ENCODE data around the gene DRC7. TPM values are rescaled to one million over a fixed set of nuclear protein-coding genes. Genes with fewer than 3 reads are reported as not detected.

Gene DRC7, protein sequence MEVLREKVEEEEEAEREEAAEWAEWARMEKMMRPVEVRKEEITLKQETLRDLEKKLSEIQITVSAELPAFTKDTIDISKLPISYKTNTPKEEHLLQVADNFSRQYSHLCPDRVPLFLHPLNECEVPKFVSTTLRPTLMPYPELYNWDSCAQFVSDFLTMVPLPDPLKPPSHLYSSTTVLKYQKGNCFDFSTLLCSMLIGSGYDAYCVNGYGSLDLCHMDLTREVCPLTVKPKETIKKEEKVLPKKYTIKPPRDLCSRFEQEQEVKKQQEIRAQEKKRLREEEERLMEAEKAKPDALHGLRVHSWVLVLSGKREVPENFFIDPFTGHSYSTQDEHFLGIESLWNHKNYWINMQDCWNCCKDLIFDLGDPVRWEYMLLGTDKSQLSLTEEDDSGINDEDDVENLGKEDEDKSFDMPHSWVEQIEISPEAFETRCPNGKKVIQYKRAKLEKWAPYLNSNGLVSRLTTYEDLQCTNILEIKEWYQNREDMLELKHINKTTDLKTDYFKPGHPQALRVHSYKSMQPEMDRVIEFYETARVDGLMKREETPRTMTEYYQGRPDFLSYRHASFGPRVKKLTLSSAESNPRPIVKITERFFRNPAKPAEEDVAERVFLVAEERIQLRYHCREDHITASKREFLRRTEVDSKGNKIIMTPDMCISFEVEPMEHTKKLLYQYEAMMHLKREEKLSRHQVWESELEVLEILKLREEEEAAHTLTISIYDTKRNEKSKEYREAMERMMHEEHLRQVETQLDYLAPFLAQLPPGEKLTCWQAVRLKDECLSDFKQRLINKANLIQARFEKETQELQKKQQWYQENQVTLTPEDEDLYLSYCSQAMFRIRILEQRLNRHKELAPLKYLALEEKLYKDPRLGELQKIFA
- not detected for total RNA-seq

DNA sequence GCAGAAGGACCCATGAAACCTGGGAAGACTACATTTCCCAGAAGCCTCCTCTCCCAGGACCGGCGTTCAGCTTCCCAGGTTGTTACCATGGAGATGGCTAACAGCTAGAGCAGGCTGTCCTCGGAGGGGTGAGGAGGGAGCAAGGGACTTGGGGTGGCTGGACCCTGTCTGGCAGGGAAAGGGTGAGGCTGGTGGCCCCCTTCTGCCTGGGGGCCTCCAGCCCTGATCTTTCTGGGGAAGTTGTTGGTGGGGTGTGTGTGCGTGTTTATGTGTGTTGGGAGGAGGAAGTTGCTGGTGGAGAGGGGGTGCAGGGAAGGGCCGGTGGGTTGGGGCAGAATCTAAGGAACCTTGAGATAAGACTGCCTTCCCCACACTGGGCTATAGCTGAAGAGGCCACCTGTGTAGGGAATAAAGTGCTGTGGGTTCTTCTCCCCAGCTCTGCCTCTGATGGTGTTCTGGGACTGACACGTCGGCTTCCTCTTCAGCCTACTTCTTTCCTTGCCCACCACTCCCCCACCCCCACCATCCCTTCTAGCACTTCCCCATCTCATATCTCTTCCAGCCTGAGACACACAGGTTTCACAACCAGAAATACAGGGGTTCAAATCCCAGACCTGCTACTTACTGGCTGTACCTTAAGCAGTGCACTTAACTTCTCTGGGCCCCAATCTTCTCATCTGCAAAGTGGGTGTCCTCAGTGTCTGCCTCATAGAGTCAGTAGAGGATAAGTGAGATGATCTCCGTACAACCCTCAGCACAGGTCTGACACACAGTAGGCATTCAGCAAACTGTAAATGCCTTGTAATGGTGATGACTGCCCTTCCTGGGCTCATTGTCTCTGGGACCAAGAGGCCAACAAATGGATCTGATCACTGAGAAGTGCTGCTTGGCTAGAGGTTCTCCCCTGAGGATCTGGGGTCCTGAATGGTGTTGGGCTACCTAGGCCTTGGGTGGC lies at the start of gene DRC7:
Gene DRC7 (plus strand): TSS at position 82 of the 955 bp plus-strand sequence. CDS start 3,144 bp downstream, outside the sequence.
- no peaks in the 10 kb centered on the region for H3K4me1 ChIP-seq
- no peak within 1 kb of the TSS for H3K27ac ChIP-seq
- no peak for DNase-seq (ENCODE audit: low spot score)
- no peaks in the 10 kb centered on the region for H3K9me3 ChIP-seq
- no peaks in the 10 kb centered on the region for H3K36me3 ChIP-seq
- H3K4me3 ChIP-seq = peak within 1 kb of the TSS in 1 of 2 donors; percentile 18
- H3K27me3 ChIP-seq = no peaks in the 10 kb centered on the region
- TF ChIP-seq, protein P1, sequence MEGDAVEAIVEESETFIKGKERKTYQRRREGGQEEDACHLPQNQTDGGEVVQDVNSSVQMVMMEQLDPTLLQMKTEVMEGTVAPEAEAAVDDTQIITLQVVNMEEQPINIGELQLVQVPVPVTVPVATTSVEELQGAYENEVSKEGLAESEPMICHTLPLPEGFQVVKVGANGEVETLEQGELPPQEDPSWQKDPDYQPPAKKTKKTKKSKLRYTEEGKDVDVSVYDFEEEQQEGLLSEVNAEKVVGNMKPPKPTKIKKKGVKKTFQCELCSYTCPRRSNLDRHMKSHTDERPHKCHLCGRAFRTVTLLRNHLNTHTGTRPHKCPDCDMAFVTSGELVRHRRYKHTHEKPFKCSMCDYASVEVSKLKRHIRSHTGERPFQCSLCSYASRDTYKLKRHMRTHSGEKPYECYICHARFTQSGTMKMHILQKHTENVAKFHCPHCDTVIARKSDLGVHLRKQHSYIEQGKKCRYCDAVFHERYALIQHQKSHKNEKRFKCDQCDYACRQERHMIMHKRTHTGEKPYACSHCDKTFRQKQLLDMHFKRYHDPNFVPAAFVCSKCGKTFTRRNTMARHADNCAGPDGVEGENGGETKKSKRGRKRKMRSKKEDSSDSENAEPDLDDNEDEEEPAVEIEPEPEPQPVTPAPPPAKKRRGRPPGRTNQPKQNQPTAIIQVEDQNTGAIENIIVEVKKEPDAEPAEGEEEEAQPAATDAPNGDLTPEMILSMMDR (IDR thresholded peaks at IDR 0.05) = no peak

DNA sequence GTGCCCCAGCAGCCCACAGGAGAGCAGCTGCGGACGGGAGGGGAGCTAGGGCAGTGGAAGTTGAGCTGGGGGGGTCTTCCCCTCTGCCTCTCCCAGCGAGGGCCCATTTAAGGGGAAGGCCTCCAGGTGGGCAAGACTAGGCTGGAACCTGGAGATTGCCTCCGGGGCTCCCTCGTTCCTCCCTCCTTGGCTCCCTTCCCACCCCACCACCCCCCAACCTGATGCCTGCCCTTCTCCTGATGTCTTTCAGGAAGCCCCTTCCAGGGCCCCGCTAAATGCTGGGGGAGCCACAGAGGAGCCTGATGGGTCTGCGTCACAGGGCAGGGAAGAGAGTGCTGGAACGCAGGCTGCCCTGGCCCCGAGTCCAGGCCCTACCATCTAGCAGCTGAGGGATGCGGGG lies 49.4 kb upstream of the DRC7 start:
- Histone ChIP-seq H3K27ac (peak overlapping the region; percentile 61 to 71), H3K36me3 (no peaks in the 10 kb centered on the region), H3K9me3 (no peaks in the 10 kb centered on the region), H3K4me1 (peaks cover 0 to 66% of the 10 kb centered on the region in 2 donors), H3K4me3 (no peak overlapping the region), H3K27me3 (no peaks in the 10 kb centered on the region)
- no peak for DNase-seq (ENCODE audit: low spot score)
- TF ChIP-seq, protein P1 (IDR thresholded peaks at IDR 0.05) = no peak

DNA sequence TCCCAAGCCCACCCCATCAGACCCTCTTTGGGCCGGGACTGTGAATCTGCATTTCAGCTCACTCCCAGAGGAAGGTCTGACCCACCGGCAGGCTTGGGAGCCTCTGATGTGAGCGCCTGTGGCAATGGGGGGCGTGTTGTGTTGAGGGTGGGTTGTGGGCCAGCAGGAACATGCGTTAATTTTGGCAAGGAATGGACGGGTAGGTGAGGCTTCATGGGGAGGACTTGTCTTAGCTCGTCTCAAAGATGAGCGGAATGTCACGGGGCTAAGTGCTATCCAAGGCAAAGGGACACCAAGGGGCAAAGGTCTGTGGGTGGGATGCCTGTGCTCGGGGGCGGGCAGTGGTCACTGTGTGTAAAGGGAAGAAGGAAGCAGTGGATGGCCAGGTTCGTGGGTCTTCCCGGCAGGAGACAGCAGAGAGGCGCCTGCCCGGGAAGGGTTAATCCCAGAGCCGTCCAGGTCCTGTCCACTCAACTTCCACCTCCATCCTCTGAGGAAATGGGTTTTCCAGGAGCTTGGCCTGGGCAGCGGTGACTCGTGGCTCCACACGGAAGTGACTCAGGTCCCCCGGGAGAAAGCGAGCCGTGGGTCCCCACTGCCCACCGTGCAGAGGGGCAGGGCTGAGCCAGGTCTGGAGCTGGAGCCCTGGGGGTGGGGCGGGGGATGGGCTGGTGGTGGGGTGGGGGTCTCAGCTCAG lies 48.8 kb upstream of the DRC7 start:
- H3K4me1 ChIP-seq = peaks cover 0 to 66% of the 10 kb centered on the region in 2 donors
- H3K4me3 ChIP-seq = no peak overlapping the region
- H3K27ac ChIP-seq = peak overlapping the region; percentile 61 to 71
- no peaks in the 10 kb centered on the region for H3K9me3 ChIP-seq
- TF ChIP-seq, protein P1 (IDR thresholded peaks at IDR 0.05) = no peak
- no peaks in the 10 kb centered on the region for H3K36me3 ChIP-seq
- H3K27me3 ChIP-seq = no peaks in the 10 kb centered on the region
- peak; percentile 66 for DNase-seq (ENCODE audit: low spot score)

DNA sequence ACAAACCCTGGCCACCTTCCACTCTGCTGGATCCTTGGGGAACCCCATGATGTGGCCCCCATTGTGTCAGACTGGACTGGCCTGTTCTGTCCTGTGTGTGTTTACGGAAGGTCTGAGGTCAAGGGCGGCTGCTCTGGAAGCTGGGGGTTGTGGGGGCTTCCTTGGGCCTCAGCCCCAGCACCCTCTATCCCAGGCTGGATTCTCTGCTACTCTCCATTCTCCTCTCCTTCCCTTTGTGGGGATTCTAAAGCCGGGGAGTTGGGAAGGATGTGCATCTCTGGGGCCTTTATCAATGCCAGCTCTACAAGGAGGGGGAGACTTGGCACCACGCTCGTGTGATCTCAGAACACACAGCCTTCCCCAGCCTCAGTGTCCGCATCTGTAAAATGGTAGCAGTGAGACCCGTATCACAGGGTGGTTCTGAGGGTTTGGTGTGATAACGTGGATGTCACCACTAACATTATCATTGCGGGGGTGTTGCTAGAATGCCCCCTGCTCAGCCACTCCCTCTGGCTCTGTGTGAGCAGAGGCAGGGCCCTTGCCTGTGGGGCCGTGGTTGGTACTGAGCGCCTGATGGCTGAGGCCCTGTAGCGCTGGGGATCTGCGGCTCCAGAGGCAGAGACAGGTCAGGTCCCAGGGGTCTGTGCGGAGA lies 48.1 kb upstream of the DRC7 start:
- DNase-seq (ENCODE audit: low spot score) = no peak
- no peak overlapping the region for H3K4me3 ChIP-seq

More for the DNA sequence above, 48.1 kb upstream of the DRC7 start:
- peaks cover 0 to 66% of the 10 kb centered on the region in 2 donors for H3K4me1 ChIP-seq
- H3K36me3 ChIP-seq = no peaks in the 10 kb centered on the region
- no peaks in the 10 kb centered on the region for H3K9me3 ChIP-seq
- H3K27ac ChIP-seq = peak overlapping the region; percentile 61 to 71
- TF ChIP-seq, protein P1 (IDR thresholded peaks at IDR 0.05) = no peak
- H3K27me3 ChIP-seq = no peaks in the 10 kb centered on the region
